ENCODE data around the gene TENT5C. TPM values are rescaled to one million over a fixed set of nuclear protein-coding genes. Genes with fewer than 3 reads are reported as not detected.

TENT5C gene
- total and polyA plus RNA-seq, 10 of the 15 experiments (the other 5 are each of a cell fraction or from before 2014, with no cell fraction given) = 0.19 to 2.4 (median 0.78) TPM

DNA sequence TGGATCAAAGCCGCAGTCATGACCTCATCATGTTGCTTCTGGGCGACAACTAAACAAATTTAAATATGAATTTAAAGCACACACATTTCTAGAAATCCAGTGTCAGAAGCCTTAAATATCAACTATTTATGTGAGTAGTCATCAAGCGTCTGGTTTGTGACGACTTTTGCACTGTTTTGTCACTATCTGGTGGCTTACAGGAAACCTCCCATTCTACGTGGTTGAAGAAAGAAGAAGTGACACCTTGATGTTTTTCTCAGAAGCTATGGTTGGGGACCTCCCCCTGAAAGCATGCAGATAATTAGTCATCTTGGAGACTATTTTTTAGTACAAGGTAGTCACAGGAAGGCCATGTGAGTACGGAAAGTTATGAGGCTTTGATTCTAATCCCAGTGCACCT is 58.5 kb downstream of the TENT5C start:
- ChIA-PET POLR2A (interaction anchor here (0.7 to 3.4 kb wide), 3 partner anchors 9 to 604 kb away, joined by 3 to 13 read pairs (median 4); partner anchors contain the start of gene TTF2), RAD21 (ENCODE audit: unreplicated experiment) (interaction anchor here (1.4 to 1.8 kb wide), 2 partner anchors 9 to 12 kb away, joined by 5 read pairs; no protein-coding TSS in a partner anchor)
- 1% methylated on average over 6 of the region's 6 CpGs for WGBS (ENCODE audit: insufficient coverage, insufficient replicate concordance, low lambda C conversion rate, missing lambda C conversion rate)
- peak; percentile 95 for TF ChIP-seq PAX5 (IDR thresholded peaks at IDR 0.05; ENCODE audit: borderline replicate concordance, low read depth, low read length)
- TF ChIP-seq HCFC1 (IDR thresholded peaks at IDR 0.05; ENCODE audit: low read length) = no peak
- TF ChIP-seq, protein P1, sequence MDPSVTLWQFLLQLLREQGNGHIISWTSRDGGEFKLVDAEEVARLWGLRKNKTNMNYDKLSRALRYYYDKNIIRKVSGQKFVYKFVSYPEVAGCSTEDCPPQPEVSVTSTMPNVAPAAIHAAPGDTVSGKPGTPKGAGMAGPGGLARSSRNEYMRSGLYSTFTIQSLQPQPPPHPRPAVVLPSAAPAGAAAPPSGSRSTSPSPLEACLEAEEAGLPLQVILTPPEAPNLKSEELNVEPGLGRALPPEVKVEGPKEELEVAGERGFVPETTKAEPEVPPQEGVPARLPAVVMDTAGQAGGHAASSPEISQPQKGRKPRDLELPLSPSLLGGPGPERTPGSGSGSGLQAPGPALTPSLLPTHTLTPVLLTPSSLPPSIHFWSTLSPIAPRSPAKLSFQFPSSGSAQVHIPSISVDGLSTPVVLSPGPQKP (IDR thresholded peaks at IDR 0.05; ENCODE audit: low read depth, low read length) = no peak
- no peak for TF ChIP-seq ZZZ3 (IDR thresholded peaks at IDR 0.05; ENCODE audit: control insufficient read depth, insufficient read length, low read depth)
- TF ChIP-seq BCL11A (IDR thresholded peaks at IDR 0.05; ENCODE audit: low read depth, low read length) = peak; percentile 96
- no peak for TF ChIP-seq REST (IDR thresholded peaks at IDR 0.05; ENCODE audit: low read depth, low read length)
- TF ChIP-seq GABPA (IDR thresholded peaks at IDR 0.05; ENCODE audit: low read depth) = 0 out of 2 replicates have a peak, but pooled peaks have one; percentile 56
- peak; percentile 79 for TF ChIP-seq BHLHE40 (IDR thresholded peaks at IDR 0.05; ENCODE audit: borderline replicate concordance in 1 of 2, low read depth in 2 of 2, low read length in 1 of 2)
- no peak for TF ChIP-seq HDGF (IDR thresholded peaks at IDR 0.05)
- TF ChIP-seq NR2F1 (conservative IDR thresholded peaks at IDR 0.05) = peak; percentile 49; the same call in 1 of the 2 replicates
- TF ChIP-seq, protein P2, sequence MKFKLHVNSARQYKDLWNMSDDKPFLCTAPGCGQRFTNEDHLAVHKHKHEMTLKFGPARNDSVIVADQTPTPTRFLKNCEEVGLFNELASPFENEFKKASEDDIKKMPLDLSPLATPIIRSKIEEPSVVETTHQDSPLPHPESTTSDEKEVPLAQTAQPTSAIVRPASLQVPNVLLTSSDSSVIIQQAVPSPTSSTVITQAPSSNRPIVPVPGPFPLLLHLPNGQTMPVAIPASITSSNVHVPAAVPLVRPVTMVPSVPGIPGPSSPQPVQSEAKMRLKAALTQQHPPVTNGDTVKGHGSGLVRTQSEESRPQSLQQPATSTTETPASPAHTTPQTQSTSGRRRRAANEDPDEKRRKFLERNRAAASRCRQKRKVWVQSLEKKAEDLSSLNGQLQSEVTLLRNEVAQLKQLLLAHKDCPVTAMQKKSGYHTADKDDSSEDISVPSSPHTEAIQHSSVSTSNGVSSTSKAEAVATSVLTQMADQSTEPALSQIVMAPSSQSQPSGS (IDR thresholded peaks at IDR 0.05; ENCODE audit: low read length) = peak; percentile 92
- TF ChIP-seq NBN (IDR thresholded peaks at IDR 0.05) = peak; percentile 85; the same call in 1 of the 2 replicates
- TF ChIP-seq HDAC2 (IDR thresholded peaks at IDR 0.05) = no peak
- TF ChIP-seq EZH2 (IDR thresholded peaks at IDR 0.05; ENCODE audit: borderline replicate concordance, control insufficient read depth, low read depth, low read length) = no peak
- no peak for TF ChIP-seq E4F1 (IDR thresholded peaks at IDR 0.05; ENCODE audit: borderline replicate concordance, partially characterized antibody)
- TF ChIP-seq SMAD1 (IDR thresholded peaks at IDR 0.05; ENCODE audit: low read depth, partially characterized antibody) = peak; percentile 51

More for the DNA sequence above, 58.5 kb downstream of the TENT5C start:
- Histone ChIP-seq H3K4me3 (no peak overlapping the region), H3K79me2 (ENCODE audit: control insufficient read depth, insufficient read depth, low read length) (no peaks in the 10 kb centered on the region), H3K27me3 (replicated peaks in 1 of 2; ENCODE audit: control insufficient read depth in 2 of 2, insufficient read depth in 2 of 2, low read length in 1 of 2) (peaks cover under 1% of the 10 kb centered on the region in 2 experiments; a peak in 2 of 4 replicates), H3K36me3 (ENCODE audit: control insufficient read depth in 2 of 2, insufficient read depth in 2 of 2, low read length in 1 of 2) (no peaks in the 10 kb centered on the region), H3K9me3 (replicated peaks; ENCODE audit: control insufficient read depth, insufficient read depth, low read length) (peaks cover 18% of the 10 kb centered on the region; the same call in 2 of the 3 replicates), H3K4me2 (ENCODE audit: control insufficient read depth, insufficient read depth) (peak overlapping the region; percentile 34), H2AFZ (ENCODE audit: control insufficient read depth, low read depth, low read length) (no peak overlapping the region), H4K20me1 (ENCODE audit: control insufficient read depth, insufficient read depth) (no peaks in the 10 kb centered on the region), H3K9ac (ENCODE audit: control insufficient read depth, insufficient read depth, low read length) (no peak overlapping the region), H3K27ac (ENCODE audit: control insufficient read depth, insufficient read depth) (peak overlapping the region; percentile 42), H3K4me1 (ENCODE audit: control insufficient read depth, insufficient read depth, low read length) (peaks cover 39% of the 10 kb centered on the region)
- peak; percentile 95 for ATAC-seq
- BruUV-seq (replicated peaks) = no TSS peak
- CTCF ChIA-PET = interaction anchor here (1.4 to 2.6 kb wide), 3 partner anchors 9 to 129 kb away, joined by 5 to 16 read pairs (median 8); no protein-coding TSS in a partner anchor
- SMC1A ChIA-PET (ENCODE audit: uncharacterized antibody, unreplicated experiment) = no interaction called here
- peak; percentile 98 for FAIRE-seq
- intact Hi-C loops (cut with micrococcal nuclease; ENCODE audit: unreplicated experiment) = loop anchor here (1.0 to 2.0 kb wide), 2 partner anchors 8 to 60 kb away; no protein-coding TSS in a partner anchor
- in situ Hi-C loops (cut with MboI) = loop anchor here (25.0 kb wide), 1 partner anchor 1102 kb away; the partner anchor contains the start of gene CD58
- DNase-seq (ENCODE audit: low read depth, low spot score) = peak; percentile 92

Measured in GM12878 (cell line).